T-helper 1 cell treated with Interleukin-12 subunit alpha and Interleukin-12 subunit beta and Interleukin-4 antibody, amounts not matched to agents 30 μg/mL and 1 μg/mL, for 36 hours (primary cell): ENCODE measurements around the gene MUTYH.
A peak's percentile ranks its signal among the peaks of the same experiment; 100 is the strongest.
"Not testable (repeated sequence)": the region's sequence is repeated elsewhere in the genome, so short reads cannot be mapped to it uniquely, and the experiment has no call there.

Source experiments
- H3K27ac Mint-ChIP-seq: one replicate; pipeline ENCODE4 v1.8.0; 2021; ENCODE audit warnings: mild to moderate bottlenecking, mixed read lengths
- H3K27me3 Mint-ChIP-seq: one replicate; pipeline ENCODE4 v1.8.0; 2021; ENCODE audit warnings: low read depth, mixed read lengths
- H3K36me3 Mint-ChIP-seq: one replicate; pipeline ENCODE4 v1.8.0; 2021; ENCODE audit warnings: low read depth, mixed read lengths
- H3K4me1 Mint-ChIP-seq: one replicate; pipeline ENCODE4 v1.8.0; 2021; ENCODE audit warnings: low read depth, mixed read lengths
- H3K4me3 Mint-ChIP-seq: one replicate; pipeline ENCODE4 v1.8.0; 2021; ENCODE audit warnings: mild to moderate bottlenecking, moderate library complexity, mixed read lengths
- H3K9me3 Mint-ChIP-seq: one replicate; pipeline ENCODE4 v1.8.0; 2021; ENCODE audit warnings: mixed read lengths

The MUTYH gene

GRCh38 chr1:45339789-45340558 lies at the start of gene MUTYH, which contains the start of gene TOE1:
MUTYH (minus strand) TSS chr1:45340440; CDS start chr1:45334505, 5,935 bp downstream.
TOE1 (plus strand) TSS chr1:45340170; CDS start chr1:45340253, 83 bp downstream.
- Mint-ChIP-seq H3K36me3 (peaks cover 31% of the 10 kb centered on the region), H3K4me1 (peaks cover 40% of the 10 kb centered on the region), H3K9me3 (no peaks in the 10 kb centered on the region), H3K27me3 (no peaks in the 10 kb centered on the region), H3K4me3 (peak within 1 kb of the TSS; percentile 99), H3K27ac (peak within 1 kb of the TSS; percentile 99)

- no peaks in the 10 kb centered on the region for H3K4me1 Mint-ChIP-seq
- no peaks in the 10 kb centered on the region for H3K9me3 Mint-ChIP-seq
- H3K4me3 Mint-ChIP-seq, result no peak overlapping the region
- no peak overlapping the region for H3K27ac Mint-ChIP-seq
- H3K36me3 Mint-ChIP-seq, result no peaks in the 10 kb centered on the region
- H3K27me3 Mint-ChIP-seq, result no peaks in the 10 kb centered on the region
Observed at GRCh38 chr1:45386219-45386618, 46.0 kb upstream of the MUTYH start.

- H3K27me3 Mint-ChIP-seq, result no peaks in the 10 kb centered on the region
- no peaks in the 10 kb centered on the region for H3K9me3 Mint-ChIP-seq
- no peak overlapping the region for H3K27ac Mint-ChIP-seq
- no peaks in the 10 kb centered on the region for H3K36me3 Mint-ChIP-seq
- no peaks in the 10 kb centered on the region for H3K4me1 Mint-ChIP-seq
- no peak overlapping the region for H3K4me3 Mint-ChIP-seq
Observed at GRCh38 chr1:45385302-45385701, 45.1 kb upstream of the MUTYH start.

GRCh38 chr1:45384213-45384612 lies 44.0 kb upstream of the MUTYH start:
- not testable (repeated sequence) for H3K4me3 Mint-ChIP-seq, H3K9me3 Mint-ChIP-seq, H3K36me3 Mint-ChIP-seq, H3K4me1 Mint-ChIP-seq, H3K27ac Mint-ChIP-seq, H3K27me3 Mint-ChIP-seq

- Mint-ChIP-seq H3K36me3 (no peaks in the 10 kb centered on the region), H3K9me3 (no peaks in the 10 kb centered on the region), H3K27ac (no peak overlapping the region), H3K4me1 (no peaks in the 10 kb centered on the region), H3K27me3 (no peaks in the 10 kb centered on the region), H3K4me3 (no peak overlapping the region)
Observed at GRCh38 chr1:45383191-45383590, 43.0 kb upstream of the MUTYH start.

GRCh38 chr1:45381243-45381642 lies 41.0 kb upstream of the MUTYH start:
- Mint-ChIP-seq H3K27ac (no peak overlapping the region), H3K9me3 (no peaks in the 10 kb centered on the region), H3K4me3 (no peak overlapping the region), H3K36me3 (no peaks in the 10 kb centered on the region), H3K4me1 (no peaks in the 10 kb centered on the region), H3K27me3 (no peaks in the 10 kb centered on the region)

- H3K27ac Mint-ChIP-seq, result no peak overlapping the region
- H3K27me3 Mint-ChIP-seq, result no peaks in the 10 kb centered on the region
- H3K36me3 Mint-ChIP-seq, result no peaks in the 10 kb centered on the region
- H3K9me3 Mint-ChIP-seq, result no peaks in the 10 kb centered on the region
- no peak overlapping the region for H3K4me3 Mint-ChIP-seq
- H3K4me1 Mint-ChIP-seq, result no peaks in the 10 kb centered on the region
Observed at GRCh38 chr1:45380730-45381129, 40.5 kb upstream of the MUTYH start.

GRCh38 chr1:45380125-45380524 lies 39.9 kb upstream of the MUTYH start:
- no peak overlapping the region for H3K4me3 Mint-ChIP-seq
- H3K36me3 Mint-ChIP-seq, result no peaks in the 10 kb centered on the region
- H3K27ac Mint-ChIP-seq, result no peak overlapping the region
- H3K4me1 Mint-ChIP-seq, result no peaks in the 10 kb centered on the region
- no peaks in the 10 kb centered on the region for H3K9me3 Mint-ChIP-seq
- H3K27me3 Mint-ChIP-seq, result no peaks in the 10 kb centered on the region

- Mint-ChIP-seq H3K4me1 (no peaks in the 10 kb centered on the region), H3K9me3 (no peaks in the 10 kb centered on the region), H3K27me3 (no peaks in the 10 kb centered on the region), H3K4me3 (no peak overlapping the region), H3K36me3 (no peaks in the 10 kb centered on the region), H3K27ac (no peak overlapping the region)
Observed at GRCh38 chr1:45379524-45379923, 39.3 kb upstream of the MUTYH start.

- Mint-ChIP-seq H3K9me3 (no peaks in the 10 kb centered on the region), H3K4me1 (peaks cover 1% of the 10 kb centered on the region), H3K4me3 (no peak overlapping the region), H3K27me3 (no peaks in the 10 kb centered on the region), H3K36me3 (no peaks in the 10 kb centered on the region), H3K27ac (no peak overlapping the region)
Observed at GRCh38 chr1:45378184-45378583, 37.9 kb upstream of the MUTYH start.

GRCh38 chr1:45375104-45376090 lies 35.2 kb upstream of the MUTYH start:
- no peaks in the 10 kb centered on the region for H3K36me3 Mint-ChIP-seq
- no peaks in the 10 kb centered on the region for H3K27me3 Mint-ChIP-seq
- no peak overlapping the region for H3K27ac Mint-ChIP-seq
- H3K4me3 Mint-ChIP-seq, result no peak overlapping the region
- no peaks in the 10 kb centered on the region for H3K9me3 Mint-ChIP-seq
- H3K4me1 Mint-ChIP-seq, result peaks cover 4% of the 10 kb centered on the region

GRCh38 chr1:45373573-45373972 lies 33.3 kb upstream of the MUTYH start:
- H3K4me3 Mint-ChIP-seq, result no peak overlapping the region
- H3K27me3 Mint-ChIP-seq, result no peaks in the 10 kb centered on the region
- H3K27ac Mint-ChIP-seq, result no peak overlapping the region
- H3K36me3 Mint-ChIP-seq, result no peaks in the 10 kb centered on the region
- no peaks in the 10 kb centered on the region for H3K9me3 Mint-ChIP-seq
- H3K4me1 Mint-ChIP-seq, result peaks cover 4% of the 10 kb centered on the region

- H3K4me1 Mint-ChIP-seq, result peaks cover 4% of the 10 kb centered on the region
- no peaks in the 10 kb centered on the region for H3K9me3 Mint-ChIP-seq
- H3K27ac Mint-ChIP-seq, result no peak overlapping the region
- no peaks in the 10 kb centered on the region for H3K36me3 Mint-ChIP-seq
- no peaks in the 10 kb centered on the region for H3K27me3 Mint-ChIP-seq
- no peak overlapping the region for H3K4me3 Mint-ChIP-seq
Observed at GRCh38 chr1:45370575-45370974, 30.3 kb upstream of the MUTYH start.

- Mint-ChIP-seq H3K4me1 (peaks cover under 1% of the 10 kb centered on the region), H3K9me3 (no peaks in the 10 kb centered on the region), H3K27me3 (no peaks in the 10 kb centered on the region), H3K27ac (no peak overlapping the region), H3K4me3 (no peak overlapping the region), H3K36me3 (no peaks in the 10 kb centered on the region)
Observed at GRCh38 chr1:45365051-45365450, 24.8 kb upstream of the MUTYH start.

GRCh38 chr1:45364294-45364693 lies 24.1 kb upstream of the MUTYH start:
- Mint-ChIP-seq H3K4me3 (no peak overlapping the region), H3K27me3 (no peaks in the 10 kb centered on the region), H3K9me3 (no peaks in the 10 kb centered on the region), H3K36me3 (no peaks in the 10 kb centered on the region), H3K27ac (no peak overlapping the region), H3K4me1 (peaks cover 4% of the 10 kb centered on the region)
